MM.1S (cell line): Measurements from ENCODE around the gene FAM187B.
A peak's percentile ranks its signal among the peaks of the same experiment; 100 is the strongest.
"Not testable (repeated sequence)": the region's sequence is repeated elsewhere in the genome, so short reads cannot be mapped to it uniquely, and the experiment has no call there.

Experiments
- DNase-seq: peaks from one replicate; pipeline ENCODE4 v3.0.0-alpha.2; 2015
- H2AFZ ChIP-seq: fragments of 300-600 bp; sonication (generic); 2 replicates; pipeline ENCODE4 v1.6.0; 2016; ENCODE audit warnings: antibody characterized with exemption, low read length
- H3F3A ChIP-seq: fragments of 300-600 bp; sonication (generic); 2 replicates; pipeline ENCODE4 v1.6.1; 2016; ENCODE audit warnings: mild to moderate bottlenecking, antibody characterized with exemption, low read length, moderate library complexity, mixed read lengths; ENCODE audit not compliant: insufficient read depth
- H3K27ac ChIP-seq: fragments of 300-600 bp; sonication (generic); 2 replicates; pipeline ENCODE4 v1.5.1; 2016; ENCODE audit warnings: mild to moderate bottlenecking, low read length
- H3K27me3 ChIP-seq: fragments of 300-600 bp; sonication (generic); replicated peaks from 2 replicates; pipeline ENCODE4 v1.6.0; 2016; ENCODE audit warnings: low read length; ENCODE audit not compliant: insufficient read depth
- H3K36me3 ChIP-seq: fragments of 300-600 bp; sonication (generic); replicated peaks from 2 replicates; pipeline ENCODE4 v1.6.1; 2016; ENCODE audit warnings: mild to moderate bottlenecking, low read length, mixed read lengths; ENCODE audit not compliant: insufficient read depth
- H3K4me1 ChIP-seq: fragments of 300-600 bp; sonication (generic); 2 replicates; pipeline ENCODE4 v1.6.1; 2016; ENCODE audit warnings: low read length, mixed read lengths
- H3K4me2 ChIP-seq: fragments of 300-600 bp; sonication (generic); 2 replicates; pipeline ENCODE4 v1.6.0; 2016; ENCODE audit warnings: low read depth, low read length
- H3K4me3 ChIP-seq: fragments of 300-600 bp; sonication (generic); 2 replicates; pipeline ENCODE4 v1.5.1; 2016; ENCODE audit warnings: low read length, mixed read lengths
- H3K79me2 ChIP-seq: fragments of 300-600 bp; sonication (generic); 2 replicates; pipeline ENCODE4 v1.6.1; 2016; ENCODE audit warnings: mixed run types, low read length, mixed read lengths
- H3K9ac ChIP-seq: fragments of 300-600 bp; sonication (generic); 2 replicates; pipeline ENCODE4 v1.6.1; 2016; ENCODE audit warnings: low read length, mixed read lengths
- H3K9me2 ChIP-seq: fragments of 300-600 bp; sonication (generic); replicated peaks from 2 replicates; pipeline ENCODE4 v1.6.1; 2016; ENCODE audit warnings: mild to moderate bottlenecking, low read length, mixed read lengths; ENCODE audit not compliant: insufficient read depth
- H3K9me3 ChIP-seq: fragments of 300-600 bp; sonication (generic); replicated peaks from 2 replicates; pipeline ENCODE4 v1.6.1; 2016; ENCODE audit warnings: mild to moderate bottlenecking, low read length, mixed read lengths; ENCODE audit not compliant: insufficient read depth
- H4K20me1 ChIP-seq: fragments of 300-600 bp; sonication (generic); 2 replicates; pipeline ENCODE4 v1.6.1; 2016; ENCODE audit warnings: mild to moderate bottlenecking, low read length, moderate library complexity, mixed read lengths; ENCODE audit not compliant: insufficient read depth
- EZH2 ChIP-seq: fragments of 300-600 bp; sonication (generic); optimal IDR thresholded peaks from 2 replicates; pipeline ENCODE3; 2017; ENCODE audit warnings: low read depth, mild to moderate bottlenecking, antibody characterized with exemption, low read length, mixed read lengths
- EZH2phosphoT487 ChIP-seq: fragments of 300-600 bp; sonication (generic); IDR thresholded peaks from 2 replicates; pipeline ENCODE4 v1.6.1; 2018; ENCODE audit warnings: antibody characterized with exemption, low read length
- TF ChIP-seq, protein P1 (sequence below): fragments of 300-600 bp; sonication (generic); IDR thresholded peaks from 2 replicates; pipeline ENCODE4 v1.5.1; 2016; ENCODE audit warnings: antibody characterized with exemption, low read length, mixed read lengths

FAM187B gene

DNA sequence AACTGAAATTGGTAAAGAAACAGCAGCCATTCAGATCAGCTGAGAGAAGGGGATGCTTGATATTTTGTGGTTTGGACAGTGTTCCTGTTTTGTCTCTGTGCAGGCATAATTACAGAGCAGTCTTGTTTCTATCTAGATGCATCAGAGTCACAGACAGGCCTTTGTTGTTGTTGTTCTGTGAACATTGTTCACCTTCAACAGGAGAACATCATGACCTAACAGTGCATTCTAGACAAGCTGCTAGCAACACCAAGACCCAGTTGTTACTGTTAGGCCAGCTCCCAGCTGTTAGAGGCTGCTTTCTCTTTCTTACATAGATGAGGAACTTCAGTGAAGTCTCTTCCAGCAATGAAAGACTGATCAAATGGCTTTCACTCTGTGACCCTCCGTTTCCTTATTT, 11.8 kb upstream of the FAM187B start:
- TF ChIP-seq, protein P1, sequence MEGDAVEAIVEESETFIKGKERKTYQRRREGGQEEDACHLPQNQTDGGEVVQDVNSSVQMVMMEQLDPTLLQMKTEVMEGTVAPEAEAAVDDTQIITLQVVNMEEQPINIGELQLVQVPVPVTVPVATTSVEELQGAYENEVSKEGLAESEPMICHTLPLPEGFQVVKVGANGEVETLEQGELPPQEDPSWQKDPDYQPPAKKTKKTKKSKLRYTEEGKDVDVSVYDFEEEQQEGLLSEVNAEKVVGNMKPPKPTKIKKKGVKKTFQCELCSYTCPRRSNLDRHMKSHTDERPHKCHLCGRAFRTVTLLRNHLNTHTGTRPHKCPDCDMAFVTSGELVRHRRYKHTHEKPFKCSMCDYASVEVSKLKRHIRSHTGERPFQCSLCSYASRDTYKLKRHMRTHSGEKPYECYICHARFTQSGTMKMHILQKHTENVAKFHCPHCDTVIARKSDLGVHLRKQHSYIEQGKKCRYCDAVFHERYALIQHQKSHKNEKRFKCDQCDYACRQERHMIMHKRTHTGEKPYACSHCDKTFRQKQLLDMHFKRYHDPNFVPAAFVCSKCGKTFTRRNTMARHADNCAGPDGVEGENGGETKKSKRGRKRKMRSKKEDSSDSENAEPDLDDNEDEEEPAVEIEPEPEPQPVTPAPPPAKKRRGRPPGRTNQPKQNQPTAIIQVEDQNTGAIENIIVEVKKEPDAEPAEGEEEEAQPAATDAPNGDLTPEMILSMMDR = no peak
- TF ChIP-seq EZH2 (no peak), EZH2phosphoT487 (no peak)
- no peaks in the 10 kb centered on the region for H4K20me1 ChIP-seq
- H3K4me2 ChIP-seq = peak overlapping the region; percentile 53
- peak; percentile 43 for DNase-seq
- H3K79me2 ChIP-seq = no peaks in the 10 kb centered on the region
- H3F3A ChIP-seq = no peaks in the 10 kb centered on the region
- no peaks in the 10 kb centered on the region for H3K9me3 ChIP-seq
- H3K27me3 ChIP-seq = no peaks in the 10 kb centered on the region
- H3K9ac ChIP-seq = peak overlapping the region; percentile 19; the same call in 1 of the 2 replicates
- peak overlapping the region; percentile 59 for H2AFZ ChIP-seq
- 0 out of 2 replicates have a peak overlapping the region, but pooled peaks have one; percentile 8 for H3K4me3 ChIP-seq
- no peaks in the 10 kb centered on the region for H3K36me3 ChIP-seq
- H3K4me1 ChIP-seq = peaks cover 12% of the 10 kb centered on the region
- peak overlapping the region; percentile 37; the same call in 1 of the 2 replicates for H3K27ac ChIP-seq
- H3K9me2 ChIP-seq = no peaks in the 10 kb centered on the region

GRCh38 chr19:35239597-35239996, 11.1 kb upstream of the FAM187B start:
- not testable (repeated sequence) for H3K36me3 ChIP-seq, H3K27me3 ChIP-seq, H3K9me3 ChIP-seq, H3K4me3 ChIP-seq, DNase-seq, H2AFZ ChIP-seq, H4K20me1 ChIP-seq, H3K9ac ChIP-seq, H3K79me2 ChIP-seq, H3K9me2 ChIP-seq, H3K27ac ChIP-seq, H3F3A ChIP-seq, H3K4me2 ChIP-seq
- peaks cover 12% of the 10 kb centered on the region for H3K4me1 ChIP-seq

GRCh38 chr19:35236638-35237400, 8.3 kb upstream of the FAM187B start:
- Histone ChIP-seq H3K9me3 (no peaks in the 10 kb centered on the region), H4K20me1 (no peaks in the 10 kb centered on the region), H3K4me1 (peaks cover 12% of the 10 kb centered on the region), H2AFZ (no peak overlapping the region), H3K9ac (no peak overlapping the region), H3K79me2 (no peaks in the 10 kb centered on the region), H3K27ac (no peak overlapping the region), H3F3A (no peaks in the 10 kb centered on the region), H3K4me3 (no peak overlapping the region), H3K27me3 (no peaks in the 10 kb centered on the region), H3K4me2 (no peak overlapping the region), H3K9me2 (no peaks in the 10 kb centered on the region), H3K36me3 (no peaks in the 10 kb centered on the region)
- DNase-seq = peak; percentile 39
- TF ChIP-seq EZH2 = no peak
- TF ChIP-seq, protein P1 = peak; percentile 40

GRCh38 chr19:35232912-35233311, 4.4 kb upstream of the FAM187B start:
- Histone ChIP-seq H3K9me2 (no peaks in the 10 kb centered on the region), H3F3A (no peaks in the 10 kb centered on the region), H3K27ac (no peak overlapping the region), H3K9me3 (no peaks in the 10 kb centered on the region), H2AFZ (no peak overlapping the region), H4K20me1 (no peaks in the 10 kb centered on the region), H3K9ac (no peak overlapping the region), H3K4me1 (no peaks in the 10 kb centered on the region), H3K4me3 (no peak overlapping the region), H3K36me3 (no peaks in the 10 kb centered on the region), H3K4me2 (no peak overlapping the region), H3K27me3 (no peaks in the 10 kb centered on the region), H3K79me2 (no peaks in the 10 kb centered on the region)
- no peak for DNase-seq
- no peak for TF ChIP-seq EZH2phosphoT487
- TF ChIP-seq EZH2 = no peak
- TF ChIP-seq, protein P1 = no peak
